NCI-H146 treated with DMSO at 0.1 percent for 48 hours (cell line): ENCODE results near the gene POLR2A.
"Not testable (repeated sequence)": the region's sequence is repeated elsewhere in the genome, so short reads cannot be mapped to it uniquely, and the experiment has no call there.

ENCODE experiments used
- DNase-seq: peaks from one replicate; lab custom pipeline; 2025; ENCODE audit not compliant: unreplicated experiment; lab: John Stamatoyannopoulos, UW

The POLR2A gene

GRCh38 chr17:7460850-7461660 lies 23.1 kb upstream of the POLR2A start:
- no peak for DNase-seq

GRCh38 chr17:7462474-7463371 lies 21.4 kb upstream of the POLR2A start:
- DNase-seq = no peak

DNA sequence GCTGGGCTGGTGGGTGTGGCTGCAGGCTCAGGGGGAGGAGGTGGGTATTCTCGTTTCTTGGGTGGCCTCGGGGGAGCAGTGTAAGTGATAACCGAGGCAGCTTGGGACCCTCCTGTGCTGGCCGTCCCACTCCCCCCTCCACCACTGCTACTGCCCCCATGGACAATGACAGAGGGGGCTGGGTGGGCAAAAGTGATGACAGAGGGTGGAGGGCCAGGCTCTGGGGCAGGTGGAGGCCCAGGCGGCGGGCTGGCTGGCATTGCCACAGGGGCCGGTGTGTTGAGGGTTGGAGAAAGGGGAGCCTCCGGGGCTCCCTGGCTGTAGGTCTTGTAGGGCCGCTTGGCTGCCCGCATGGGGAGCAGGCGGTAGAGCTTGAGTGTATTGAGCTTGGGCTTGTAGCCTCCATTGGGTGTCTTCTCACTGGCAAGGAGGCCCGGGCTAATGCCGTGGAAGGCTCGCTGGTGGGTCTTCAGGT lies 20.8 kb upstream of the POLR2A start:
- no peak for DNase-seq

DNA sequence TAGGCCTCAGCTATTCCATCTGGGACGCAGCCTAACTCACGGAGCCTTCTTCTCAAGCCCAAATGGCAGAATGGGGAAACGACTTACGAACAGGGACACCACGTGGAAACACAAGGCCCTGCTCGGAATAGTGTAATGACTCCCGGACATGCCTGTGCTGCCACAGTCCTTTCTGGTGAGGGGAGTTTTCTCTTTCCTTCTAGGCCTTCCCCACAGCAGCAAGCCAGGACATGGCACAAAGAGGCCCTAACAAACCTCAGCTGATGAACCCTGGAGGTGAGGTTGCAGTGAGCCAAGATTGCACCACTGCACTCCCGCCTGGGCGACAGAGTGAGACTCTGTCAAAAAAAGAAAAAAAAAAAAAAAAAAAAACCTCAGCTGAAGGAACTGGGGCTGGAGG lies 20.1 kb upstream of the POLR2A start:
- no peak for DNase-seq

DNA sequence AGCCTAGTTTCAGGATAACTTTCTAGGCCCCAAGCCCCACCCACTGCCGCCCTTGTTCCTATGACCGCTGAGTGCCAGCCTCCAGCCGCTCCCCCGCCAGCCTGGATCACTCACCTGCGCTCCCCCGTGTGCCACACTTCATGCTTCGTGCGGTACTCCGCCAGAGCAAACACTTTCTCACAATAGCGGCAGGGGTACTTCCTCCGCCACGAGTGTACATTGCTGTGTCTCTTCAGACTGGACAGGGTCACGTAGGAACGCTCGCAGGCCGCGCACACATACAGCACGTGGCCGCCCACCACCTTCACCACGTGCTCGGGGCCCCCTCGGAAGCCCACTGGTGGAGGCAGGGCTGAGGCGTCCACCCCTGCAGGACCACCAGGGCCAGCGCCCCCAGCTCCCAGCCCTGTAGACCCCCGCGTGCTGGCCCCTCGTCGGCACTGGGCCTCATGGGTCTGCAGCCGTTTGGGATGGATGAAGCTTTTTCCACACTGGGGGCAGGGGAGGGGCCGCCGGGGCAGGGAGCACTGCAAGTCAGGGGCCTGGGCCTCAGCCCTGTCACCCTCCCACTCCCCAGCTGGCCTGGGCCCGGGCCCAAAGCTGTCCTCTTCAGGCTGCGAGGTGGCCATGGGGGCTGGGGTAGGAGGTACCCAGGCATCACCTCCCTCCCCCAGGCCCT lies 18.4 kb upstream of the POLR2A start:
- DNase-seq = no peak

- DNase-seq = no peak
These were observed 17.9 kb upstream of the POLR2A start for GRCh38 chr17:7466318-7466638.

- no peak for DNase-seq
These were observed 17.4 kb upstream of the POLR2A start for GRCh38 chr17:7466639-7467341.

DNA sequence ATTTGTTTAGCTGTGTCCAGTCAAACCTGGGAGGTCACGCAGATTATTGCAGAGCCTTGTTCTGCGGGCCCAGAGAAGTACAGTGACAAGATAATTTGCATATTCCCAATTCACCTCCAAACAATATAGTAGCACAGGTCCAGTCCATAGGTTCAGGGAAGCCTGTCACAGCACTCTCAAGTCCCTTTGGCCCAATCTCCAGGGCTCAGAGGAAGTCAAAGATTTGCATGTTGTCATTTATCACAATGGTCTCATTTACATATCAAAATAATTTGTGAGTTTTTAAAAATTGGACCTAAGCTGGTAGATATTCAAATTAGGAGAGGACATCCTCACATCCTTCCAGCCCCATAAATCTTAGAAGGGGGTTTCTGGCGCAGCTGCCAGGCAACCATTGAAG lies 16.7 kb upstream of the POLR2A start:
- no peak for DNase-seq

GRCh38 chr17:7468290-7468689 lies 15.9 kb upstream of the POLR2A start:
- DNase-seq = no peak

DNA sequence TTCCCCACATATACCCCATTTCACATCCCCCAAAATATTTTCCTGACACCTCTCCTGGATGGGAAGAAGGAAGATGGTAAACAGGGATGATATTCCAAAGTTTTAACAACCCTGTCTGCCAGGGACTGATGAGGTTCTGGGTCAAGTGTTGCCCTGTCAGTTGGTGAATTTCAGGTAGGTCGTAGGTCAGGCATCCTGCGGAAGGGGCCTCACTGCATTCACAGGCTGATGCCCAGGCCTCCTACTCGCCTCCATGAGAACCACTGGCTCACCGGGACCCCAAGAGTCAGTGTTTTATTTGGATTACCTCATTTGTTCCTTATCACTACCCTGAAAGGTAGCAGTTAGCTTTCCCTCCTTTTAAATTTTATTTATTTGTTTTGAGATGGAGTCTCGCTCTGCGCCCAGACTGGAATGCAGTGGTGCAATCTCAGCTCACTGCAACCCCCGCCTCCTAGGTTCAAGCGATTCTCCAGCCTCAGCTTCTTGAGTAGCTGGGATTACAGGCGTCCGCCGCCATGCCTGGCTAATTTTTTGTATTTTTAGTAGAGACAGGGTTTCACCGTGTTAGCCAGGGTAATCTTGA lies 15.3 kb upstream of the POLR2A start:
- DNase-seq = no peak

DNA sequence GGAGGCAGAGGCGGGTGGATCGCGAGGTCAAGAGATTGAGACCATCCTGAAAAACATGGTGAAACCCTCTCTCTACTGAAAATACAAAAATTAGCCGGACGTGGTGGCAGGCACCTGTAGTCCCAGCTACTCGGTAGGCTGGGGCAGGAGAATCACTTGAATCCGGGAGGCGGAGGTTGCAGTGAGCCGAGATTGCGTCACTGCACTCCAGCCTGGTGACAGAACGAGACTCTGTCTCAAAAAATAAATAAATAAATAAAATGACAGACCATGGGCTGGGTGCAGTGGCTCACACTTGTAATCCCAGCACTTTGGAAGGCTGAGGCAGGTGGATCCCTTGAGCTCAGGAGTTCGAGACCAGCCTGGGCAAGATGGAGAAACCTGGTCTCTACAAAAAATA lies 14.3 kb upstream of the POLR2A start:
- DNase-seq = not testable (repeated sequence)

GRCh38 chr17:7470457-7470973 lies 13.7 kb upstream of the POLR2A start:
- not testable (repeated sequence) for DNase-seq

GRCh38 chr17:7471729-7472128 lies 12.4 kb upstream of the POLR2A start:
- DNase-seq = no peak

- not testable (repeated sequence) for DNase-seq
These were observed 9.4 kb upstream of the POLR2A start for GRCh38 chr17:7474767-7475166.

- DNase-seq = no peak
These were observed 8.3 kb upstream of the POLR2A start for GRCh38 chr17:7475764-7476422.

GRCh38 chr17:7476494-7476893 lies 7.7 kb upstream of the POLR2A start:
- no peak for DNase-seq

DNA sequence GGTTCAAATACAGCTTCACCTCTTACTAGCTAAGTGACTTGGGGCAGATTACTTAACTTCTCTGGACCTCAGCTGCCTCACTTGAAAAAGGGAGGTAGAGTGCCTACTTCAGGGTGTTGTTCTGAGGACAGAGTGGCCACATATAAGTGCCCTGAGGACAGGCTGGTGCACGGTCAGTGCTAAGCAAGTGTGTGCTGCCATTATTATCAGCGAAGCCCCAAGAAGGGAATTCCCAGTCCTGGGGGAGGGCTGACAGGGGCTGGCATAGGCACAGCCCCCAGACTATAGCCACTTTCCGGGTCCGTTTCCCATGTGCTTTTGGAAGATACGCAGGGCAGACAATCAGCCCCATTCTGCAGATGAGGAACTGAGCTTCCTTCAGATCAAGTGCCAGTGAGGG lies 7.2 kb upstream of the POLR2A start:
- DNase-seq = no peak

- DNase-seq = no peak
These were observed 6.5 kb upstream of the POLR2A start for GRCh38 chr17:7477392-7478275.
